SU-DHL-6 (cell line): ENCODE data around the gene INTS15.
"Not testable (repeated sequence)": the region's sequence is repeated elsewhere in the genome, so short reads cannot be mapped to it uniquely, and the experiment has no call there.

Source experiments
- H2AFZ ChIP-seq: fragments of 200-600 bp; sonication (generic); 2 replicates; pipeline ENCODE4 v1.6.1; 2014; ENCODE audit warnings: low read depth, mild to moderate bottlenecking, moderate library complexity, mixed read lengths, antibody characterized with exemption, low read length; ENCODE audit not compliant: severe bottlenecking
- H3F3A ChIP-seq: fragments of 200-600 bp; shearing (Covaris generic); 2 replicates; pipeline ENCODE4 v1.6.0; 2016; ENCODE audit warnings: antibody characterized with exemption, mild to moderate bottlenecking; ENCODE audit not compliant: insufficient read depth
- H3K27ac ChIP-seq: fragments of 200-600 bp; sonication (generic); 2 replicates; pipeline ENCODE4 v1.5.1; 2016; ENCODE audit warnings: low read depth, mild to moderate bottlenecking, low read length, moderate library complexity, mixed read lengths
- H3K27me3 ChIP-seq: fragments of 200-600 bp; sonication (generic), shearing (Covaris generic); 2 replicates; pipeline ENCODE4 v1.6.0; 2014; ENCODE audit warnings: mild to moderate bottlenecking, low read length
- H3K36me3 ChIP-seq: fragments of 200-600 bp; sonication (generic); 2 replicates; pipeline ENCODE4 v1.6.1; 2014; ENCODE audit warnings: mild to moderate bottlenecking, low read length, mixed read lengths
- H3K4me2 ChIP-seq: fragments of 300-600, 200-600 bp; shearing (Covaris generic), sonication (generic); 2 replicates; pipeline ENCODE4 v1.6.0; 2014; ENCODE audit warnings: low read length, low read depth, mild to moderate bottlenecking; ENCODE audit not compliant: poor library complexity, severe bottlenecking
- H3K4me3 ChIP-seq: fragments of 200-600 bp; sonication (generic); 2 replicates; pipeline ENCODE4 v1.5.1; 2014; ENCODE audit warnings: antibody characterized with exemption, low read length, mild to moderate bottlenecking, mixed read lengths; ENCODE audit not compliant: insufficient read depth, poor library complexity, severe bottlenecking
- H3K79me2 ChIP-seq: fragments of 200-600 bp; sonication (generic); 2 replicates; pipeline ENCODE4 v1.6.1; 2014; ENCODE audit warnings: mild to moderate bottlenecking, low read length, moderate library complexity; ENCODE audit not compliant: insufficient read depth
- H3K9ac ChIP-seq: fragments of 200-600 bp; sonication (generic); 2 replicates; pipeline ENCODE4 v1.7.0; 2014; ENCODE audit warnings: mild to moderate bottlenecking, low read length
- H3K9me2 ChIP-seq: fragments of 200-600 bp; sonication (generic); replicated peaks from 2 replicates; pipeline ENCODE4 v1.6.1; 2014; ENCODE audit warnings: low read length; ENCODE audit not compliant: insufficient read depth
- H3K9me3 ChIP-seq: fragments of 200-600 bp; sonication (generic); 2 replicates; pipeline ENCODE4 v1.6.1; 2014; ENCODE audit warnings: low read length, mixed read lengths; ENCODE audit not compliant: insufficient read depth
- H4K20me1 ChIP-seq: fragments of 200-600 bp; sonication (generic); 2 replicates; pipeline ENCODE4 v1.6.1; 2014; ENCODE audit warnings: low read depth, mild to moderate bottlenecking, antibody characterized with exemption, low read length, moderate library complexity, mixed read lengths
- EZH2phosphoT487 ChIP-seq: fragments of 200-600 bp; sonication (generic), shearing (Covaris generic); conservative IDR thresholded peaks from 2 replicates; pipeline ENCODE4 v1.6.1; 2018; ENCODE audit warnings: mild to moderate bottlenecking, antibody characterized with exemption, low read length, moderate library complexity, mixed read lengths
- TF ChIP-seq, protein P1 (sequence below): fragments of 200-600 bp; sonication (generic); IDR thresholded peaks from one replicate; pipeline ENCODE4 v1.5.1; 2017; ENCODE audit warnings: antibody characterized with exemption, mild to moderate bottlenecking, low read length, moderate library complexity; ENCODE audit not compliant: insufficient read depth, poor library complexity, severe bottlenecking

The INTS15 gene

DNA sequence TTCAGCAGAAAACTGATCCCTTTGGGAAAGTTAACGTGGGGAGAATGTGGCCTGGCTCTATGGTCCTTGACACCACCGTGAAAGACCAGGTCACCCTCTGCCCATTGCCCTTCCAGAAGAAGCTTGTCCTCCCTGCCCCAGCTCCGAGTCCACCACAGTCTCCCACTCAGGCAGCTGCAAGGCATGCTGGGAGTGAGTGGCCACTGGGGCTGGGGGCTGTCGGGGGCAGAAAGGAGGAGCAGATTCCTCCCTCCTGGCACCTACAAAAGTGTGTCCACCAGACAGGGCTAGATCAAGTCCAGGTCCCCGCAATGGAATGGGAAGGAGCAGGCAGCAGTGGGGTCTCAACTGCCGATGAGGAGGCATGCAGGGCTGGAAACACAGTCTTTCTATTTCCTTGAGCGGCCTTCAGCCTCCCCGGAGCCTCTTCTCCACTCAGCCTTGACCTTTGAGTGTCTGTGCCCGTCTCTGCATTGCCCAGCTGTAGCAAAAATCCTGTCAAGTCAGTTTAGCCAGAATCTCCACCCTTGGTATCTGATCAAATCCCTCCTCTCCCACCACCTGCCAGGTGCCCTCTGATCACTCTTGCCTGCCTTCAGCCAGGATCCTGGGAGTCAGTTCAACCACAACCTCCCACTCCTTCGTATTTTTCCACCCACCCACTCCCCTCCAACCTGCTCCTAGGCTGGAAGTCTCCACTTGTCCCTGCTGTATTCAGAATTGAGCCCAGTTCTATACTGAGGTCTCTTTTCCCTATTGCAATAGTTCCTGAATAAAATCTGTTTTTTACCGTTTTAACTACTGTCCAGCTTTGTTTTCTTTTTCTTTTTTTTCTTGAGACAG lies 40.4 kb downstream of the INTS15 start:
- Histone ChIP-seq H3K9ac (no peak overlapping the region), H3K9me3 (no peaks in the 10 kb centered on the region), H3K27me3 (no peaks in the 10 kb centered on the region), H3K4me2 (no peak overlapping the region), H3F3A (no peaks in the 10 kb centered on the region), H3K27ac (no peak overlapping the region), H4K20me1 (no peaks in the 10 kb centered on the region), H2AFZ (no peak overlapping the region), H3K9me2 (no peaks in the 10 kb centered on the region), H3K4me3 (no peak overlapping the region), H3K79me2 (no peaks in the 10 kb centered on the region), H3K36me3 (no peaks in the 10 kb centered on the region)
- TF ChIP-seq, protein P1, sequence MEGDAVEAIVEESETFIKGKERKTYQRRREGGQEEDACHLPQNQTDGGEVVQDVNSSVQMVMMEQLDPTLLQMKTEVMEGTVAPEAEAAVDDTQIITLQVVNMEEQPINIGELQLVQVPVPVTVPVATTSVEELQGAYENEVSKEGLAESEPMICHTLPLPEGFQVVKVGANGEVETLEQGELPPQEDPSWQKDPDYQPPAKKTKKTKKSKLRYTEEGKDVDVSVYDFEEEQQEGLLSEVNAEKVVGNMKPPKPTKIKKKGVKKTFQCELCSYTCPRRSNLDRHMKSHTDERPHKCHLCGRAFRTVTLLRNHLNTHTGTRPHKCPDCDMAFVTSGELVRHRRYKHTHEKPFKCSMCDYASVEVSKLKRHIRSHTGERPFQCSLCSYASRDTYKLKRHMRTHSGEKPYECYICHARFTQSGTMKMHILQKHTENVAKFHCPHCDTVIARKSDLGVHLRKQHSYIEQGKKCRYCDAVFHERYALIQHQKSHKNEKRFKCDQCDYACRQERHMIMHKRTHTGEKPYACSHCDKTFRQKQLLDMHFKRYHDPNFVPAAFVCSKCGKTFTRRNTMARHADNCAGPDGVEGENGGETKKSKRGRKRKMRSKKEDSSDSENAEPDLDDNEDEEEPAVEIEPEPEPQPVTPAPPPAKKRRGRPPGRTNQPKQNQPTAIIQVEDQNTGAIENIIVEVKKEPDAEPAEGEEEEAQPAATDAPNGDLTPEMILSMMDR: no peak
- no peak for TF ChIP-seq EZH2phosphoT487

DNA sequence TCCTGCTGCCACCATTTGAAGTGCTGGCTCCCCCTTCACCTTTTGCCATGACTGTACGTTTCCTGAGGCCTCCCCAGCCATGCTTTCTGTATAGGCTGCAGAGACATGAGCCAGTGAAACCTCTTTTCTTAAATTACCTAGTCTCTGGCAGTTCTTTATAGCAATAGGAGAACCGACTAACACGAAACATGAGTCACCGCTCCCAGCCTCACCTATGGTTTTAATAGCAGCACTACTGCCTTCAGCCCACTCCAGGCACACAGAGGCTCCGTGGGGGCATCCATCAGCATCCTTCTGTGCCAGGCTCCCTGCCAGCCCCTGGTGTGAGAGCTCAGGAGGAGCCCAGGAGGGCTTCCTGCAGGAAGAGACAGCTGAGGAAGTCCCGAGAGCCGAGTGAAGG lies 41.8 kb downstream of the INTS15 start:
- TF ChIP-seq EZH2phosphoT487: no peak
- Histone ChIP-seq H3K27ac (no peak overlapping the region), H3K9me3 (no peaks in the 10 kb centered on the region), H3K79me2 (no peaks in the 10 kb centered on the region), H3K27me3 (no peaks in the 10 kb centered on the region), H3K36me3 (no peaks in the 10 kb centered on the region), H3K9ac (no peak overlapping the region), H4K20me1 (no peaks in the 10 kb centered on the region), H3K4me3 (no peak overlapping the region), H3F3A (peaks cover 9% of the 10 kb centered on the region; the same call in 1 of the 2 replicates), H2AFZ (no peak overlapping the region), H3K9me2 (no peaks in the 10 kb centered on the region), H3K4me2 (no peak overlapping the region)

DNA sequence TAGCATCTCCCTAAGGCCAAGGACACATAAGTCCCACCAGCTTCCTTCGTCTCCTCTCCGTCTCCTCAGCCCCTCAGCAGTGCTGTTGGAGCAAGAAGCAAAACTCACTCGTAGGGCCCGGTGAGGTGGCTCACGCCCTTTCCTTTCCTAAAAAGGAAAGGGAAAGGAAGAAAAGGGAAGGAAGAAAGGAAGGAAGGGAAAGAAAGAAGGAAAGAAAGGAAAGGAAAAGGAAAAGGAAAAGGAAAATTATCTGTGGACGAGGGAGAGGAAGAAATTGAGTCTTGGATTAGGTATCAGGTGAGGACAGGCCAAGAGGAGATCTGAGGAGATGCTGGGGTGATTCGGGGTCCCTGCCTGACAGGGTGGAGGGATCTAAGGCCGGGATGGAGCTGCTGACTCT lies 44.2 kb downstream of the INTS15 start:
- Histone ChIP-seq H2AFZ (no peak overlapping the region), H3K27ac (no peak overlapping the region), H3K9me2 (no peaks in the 10 kb centered on the region), H3K9ac (no peak overlapping the region), H3K4me3 (no peak overlapping the region), H3F3A (peaks cover 9% of the 10 kb centered on the region; the same call in 1 of the 2 replicates), H3K4me2 (no peak overlapping the region), H3K79me2 (peaks cover 13% of the 10 kb centered on the region), H4K20me1 (no peaks in the 10 kb centered on the region), H3K36me3 (no peaks in the 10 kb centered on the region), H3K27me3 (no peaks in the 10 kb centered on the region), H3K9me3 (no peaks in the 10 kb centered on the region)
- TF ChIP-seq EZH2phosphoT487: no peak
- TF ChIP-seq, protein P1: no peak

DNA sequence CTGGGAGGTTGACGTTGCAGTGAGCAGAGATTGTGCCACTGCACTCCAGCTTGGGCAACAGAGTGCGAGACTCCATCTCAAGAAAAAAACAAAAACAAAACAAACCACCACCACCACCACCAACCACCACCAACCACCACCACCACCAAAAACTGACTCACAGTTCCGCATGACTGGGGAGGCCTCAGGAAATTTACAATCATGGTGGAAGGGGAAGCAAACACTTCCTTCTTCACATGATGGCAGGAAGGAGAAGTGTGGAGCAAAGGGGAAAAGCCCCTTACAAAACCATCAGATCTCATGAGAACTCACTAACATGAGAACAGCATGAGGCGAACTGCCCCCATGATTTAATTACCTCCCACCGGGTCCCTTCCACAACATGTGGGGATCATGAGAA lies 45.1 kb downstream of the INTS15 start:
- H3K36me3 ChIP-seq, H3K27ac ChIP-seq, H3K4me3 ChIP-seq, H3K27me3 ChIP-seq, H3K9me2 ChIP-seq, H3K9ac ChIP-seq, H3F3A ChIP-seq, H3K9me3 ChIP-seq, H2AFZ ChIP-seq, H4K20me1 ChIP-seq, H3K4me2 ChIP-seq: not testable (repeated sequence)
- H3K79me2 ChIP-seq: peaks cover 18% of the 10 kb centered on the region
